ENCODE data around the gene PHF10. TPM values are rescaled to one million over a fixed set of nuclear protein-coding genes. Genes with fewer than 3 reads are reported as not detected.

Gene PHF10
- total and polyA plus RNA-seq, 2 of the 4 experiments (the other 2 are of a cell fraction), result 7.3 to 15.9 TPM

DNA sequence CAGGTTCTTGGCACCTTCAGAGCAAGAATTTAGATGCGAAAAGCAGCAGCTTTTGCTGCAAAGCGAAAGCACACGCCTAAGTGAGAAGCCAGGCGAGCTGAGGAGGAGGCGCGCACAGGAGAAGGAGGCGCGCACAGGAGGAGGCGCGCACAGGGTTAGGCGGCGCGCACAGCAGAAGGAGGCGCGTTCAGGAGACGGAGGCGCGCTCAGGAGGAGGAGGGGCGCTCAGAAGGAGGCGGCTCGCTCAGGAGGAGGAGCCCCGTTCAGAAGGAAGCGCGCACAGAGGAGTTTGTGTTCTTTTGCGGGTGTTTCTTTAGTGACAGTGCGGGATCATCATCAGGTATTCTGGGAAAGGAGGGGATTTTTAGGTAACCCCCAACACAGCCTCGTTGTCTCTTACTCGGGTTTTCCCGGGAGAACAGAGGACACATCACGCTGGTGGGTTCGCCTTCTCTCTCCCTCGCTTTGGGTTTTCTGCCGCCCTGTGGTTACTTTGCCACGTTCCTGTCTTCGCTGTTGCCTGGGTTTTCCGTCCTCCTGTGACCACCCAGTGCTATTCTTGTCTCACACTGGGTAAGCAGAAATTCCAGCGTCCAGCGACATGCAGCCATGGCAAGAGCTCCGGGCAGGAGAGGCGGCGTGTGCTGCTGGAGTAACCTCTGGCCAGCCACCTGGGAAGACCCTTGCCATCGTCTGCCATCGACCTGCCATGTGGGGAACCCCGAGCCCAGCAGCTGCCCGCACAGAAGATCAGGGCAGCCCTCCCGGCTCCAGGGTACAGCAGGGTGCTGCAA is 69.5 kb downstream of the PHF10 start:
- H3K9me1 ChIP-seq (ENCODE audit: insufficient read depth, low read length), result peaks cover 5% of the 10 kb centered on the region; the same call in 1 of the 2 replicates
- in situ Hi-C loops (cut with MboI; ENCODE audit: low sequenced_read_pairs), result no loop called here
- peak overlapping the region; percentile 56 for H3K23ac ChIP-seq (ENCODE audit: low read depth, low read length)
- 0 out of 2 replicates have a peak overlapping the region, but pooled peaks have one; percentile 39 for H4K91ac ChIP-seq (ENCODE audit: insufficient read depth, low read depth, low read length)
- H3K79me1 ChIP-seq (ENCODE audit: low read depth in 1 of 2, low read length in 2 of 2), result no peaks in the 10 kb centered on the region
- peaks cover 31% of the 10 kb centered on the region for H3K36me3 ChIP-seq (ENCODE audit: control insufficient read depth, insufficient read depth, low read length)
- no peak overlapping the region for H2BK20ac ChIP-seq (ENCODE audit: low read depth, low read length)
- H2BK15ac ChIP-seq (ENCODE audit: low read depth, low read length), result no peak overlapping the region
- peak overlapping the region; percentile 10 for H2AK9ac ChIP-seq (replicated peaks; ENCODE audit: low read depth, low read length, poor library complexity)
- peak overlapping the region; percentile 56 for H3K27ac ChIP-seq (ENCODE audit: insufficient read depth, low read length)
- DNase-seq (peak; percentile 61), ATAC-seq (ENCODE audit: low read depth) (peak; percentile 93)
- 52% methylated on average over 25 of the region's 46 CpGs; no CpG with 5 or more reads in 1 of the 2 experiments for WGBS, 2 experiments (ENCODE audit: extremely low coverage in 2 of 2, insufficient read length in 1 of 2)
- peak overlapping the region; percentile 50 to 56; a peak in 3 of 4 replicates for H4K8ac ChIP-seq (ENCODE audit: low read depth in 2 of 2, low read length in 2 of 2)
- H3K56ac ChIP-seq (ENCODE audit: extremely low read depth, insufficient read depth, low read length), result no peak overlapping the region; the same call in 1 of the 2 replicates
- H3K4ac ChIP-seq (ENCODE audit: low read depth, low read length), result peak overlapping the region; percentile 50; the same call in 1 of the 2 replicates
- CTCF ChIA-PET, result no interaction called here
- TF ChIP-seq SMC3 (IDR thresholded peaks at IDR 0.05; ENCODE audit: low read depth, low read length) (peak; percentile 33; the same call in 1 of the 2 replicates), RAD21 (IDR thresholded peaks at IDR 0.05; ENCODE audit: low read length) (peak; percentile 56), NFE2L2 (IDR thresholded peaks at IDR 0.05; ENCODE audit: low read depth, low read length) (no peak)
- TF ChIP-seq, protein P1, sequence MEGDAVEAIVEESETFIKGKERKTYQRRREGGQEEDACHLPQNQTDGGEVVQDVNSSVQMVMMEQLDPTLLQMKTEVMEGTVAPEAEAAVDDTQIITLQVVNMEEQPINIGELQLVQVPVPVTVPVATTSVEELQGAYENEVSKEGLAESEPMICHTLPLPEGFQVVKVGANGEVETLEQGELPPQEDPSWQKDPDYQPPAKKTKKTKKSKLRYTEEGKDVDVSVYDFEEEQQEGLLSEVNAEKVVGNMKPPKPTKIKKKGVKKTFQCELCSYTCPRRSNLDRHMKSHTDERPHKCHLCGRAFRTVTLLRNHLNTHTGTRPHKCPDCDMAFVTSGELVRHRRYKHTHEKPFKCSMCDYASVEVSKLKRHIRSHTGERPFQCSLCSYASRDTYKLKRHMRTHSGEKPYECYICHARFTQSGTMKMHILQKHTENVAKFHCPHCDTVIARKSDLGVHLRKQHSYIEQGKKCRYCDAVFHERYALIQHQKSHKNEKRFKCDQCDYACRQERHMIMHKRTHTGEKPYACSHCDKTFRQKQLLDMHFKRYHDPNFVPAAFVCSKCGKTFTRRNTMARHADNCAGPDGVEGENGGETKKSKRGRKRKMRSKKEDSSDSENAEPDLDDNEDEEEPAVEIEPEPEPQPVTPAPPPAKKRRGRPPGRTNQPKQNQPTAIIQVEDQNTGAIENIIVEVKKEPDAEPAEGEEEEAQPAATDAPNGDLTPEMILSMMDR (conservative IDR thresholded peaks at IDR 0.05; ENCODE audit: low read depth, low read length), result peak; percentile 41; the same call in 1 of the 2 replicates
- no peak overlapping the region for H3K18ac ChIP-seq (ENCODE audit: low read depth, low read length)
- H2AK5ac ChIP-seq (ENCODE audit: low read depth, low read length), result no peak overlapping the region
- BruUV-seq (replicated peaks), result no TSS peak
- peak overlapping the region; percentile 76 for H3K4me2 ChIP-seq (ENCODE audit: low read depth, low read length)
- peak overlapping the region; percentile 84 for H2AFZ ChIP-seq (replicated peaks; ENCODE audit: low read length, poor library complexity)
- dilution Hi-C loops (cut with HindIII; ENCODE audit: low sequenced_read_pairs, unreplicated experiment), result no loop called here
- intact Hi-C loops (cut with micrococcal nuclease), result loop anchor here (2.0 to 10.0 kb wide), 4 partner anchors 46 to 760 kb away; no protein-coding TSS in a partner anchor
- peak overlapping the region; percentile 63 for H3K9ac ChIP-seq (ENCODE audit: low read depth, low read length)
- H4K20me1 ChIP-seq (ENCODE audit: insufficient read depth, low read length), result no peaks in the 10 kb centered on the region
- no peak overlapping the region for H2BK5ac ChIP-seq (ENCODE audit: low read depth, low read length, poor library complexity, severe bottlenecking)
- H3K14ac ChIP-seq (replicated peaks; ENCODE audit: low read depth, low read length), result peak overlapping the region; percentile 36; the same call in 1 of the 2 replicates
- no peaks in the 10 kb centered on the region for H3K9me3 ChIP-seq (ENCODE audit: control insufficient read depth, insufficient read depth, low read length)
- POLR2A ChIA-PET (ENCODE audit: unreplicated experiment), result no interaction called here
- H2BK120ac ChIP-seq (ENCODE audit: low read depth, low read length), result peak overlapping the region; percentile 80
- H4K5ac ChIP-seq (ENCODE audit: low read depth, low read length), result 0 out of 2 replicates have a peak overlapping the region, but pooled peaks have one; percentile 38
- H3K4me3 ChIP-seq (ENCODE audit: insufficient read depth, low read depth, low read length), result peak overlapping the region; percentile 55
- H3K4me1 ChIP-seq (ENCODE audit: control insufficient read depth, insufficient read depth, low read length), result no peaks in the 10 kb centered on the region
- H3K27me3 ChIP-seq (ENCODE audit: control insufficient read depth, insufficient read depth, low read length), result no peaks in the 10 kb centered on the region

Other genes starting within 250 kb of the PHF10 start
- gene WDR27, start 22.5 kb downstream of the PHF10 start, total RNA-seq (2012; rRNA removed), result 7.0 and 7.8 TPM in 2 replicates
- gene WDR27, start 22.5 kb downstream of the PHF10 start, polyA plus RNA-seq (2012; rRNA removed), result 18.1 and 18.5 TPM in 2 replicates
- 26.7 and 44.2 TPM in 2 replicates for gene C6orf120, start 22.4 kb downstream of the PHF10 start, total RNA-seq (2012; rRNA removed)
- 19.7 and 21.4 TPM in 2 replicates for gene C6orf120, start 22.4 kb downstream of the PHF10 start, polyA plus RNA-seq (2012; rRNA removed)
- 0.36 and 1.1 TPM in 2 replicates for gene DYNLT2, start 27.1 kb upstream of the PHF10 start, total RNA-seq (2012; rRNA removed)
- gene DYNLT2, start 27.1 kb upstream of the PHF10 start, polyA plus RNA-seq (2012; rRNA removed), result 0.32 and 0.44 TPM in 2 replicates
- gene ERMARD, start 27.1 kb upstream of the PHF10 start, total RNA-seq (2012; rRNA removed), result 15.1 and 17.2 TPM in 2 replicates
- 25.4 and 26.1 TPM in 2 replicates for gene ERMARD, start 27.1 kb upstream of the PHF10 start, polyA plus RNA-seq (2012; rRNA removed)

Measured in IMR-90 (cell line).